GM18867 (cell line): ENCODE data around the gene LDB3.
"Not testable (repeated sequence)": the region's sequence is repeated elsewhere in the genome, so short reads cannot be mapped to it uniquely, and the experiment has no call there.

Source experiments
- ATAC-seq: cut with Tn5 transposase; IDR thresholded peaks from one replicate; pipeline ENCODE4 v1.9.1; 2021; ENCODE audit warnings: mild to moderate bottlenecking, moderate library complexity; ENCODE audit not compliant: unreplicated experiment

The LDB3 gene

GRCh38 chr10:86727470-86727869, 59.2 kb downstream of the LDB3 start:
- no peak for ATAC-seq

GRCh38 chr10:86728056-86728455, 59.7 kb downstream of the LDB3 start:
- no peak for ATAC-seq

GRCh38 chr10:86729677-86730076, 61.4 kb downstream of the LDB3 start:
- ATAC-seq: no peak

GRCh38 chr10:86730227-86730626, 61.9 kb downstream of the LDB3 start:
- ATAC-seq: no peak

- ATAC-seq: no peak
These were observed 64.5 kb downstream of the LDB3 start for GRCh38 chr10:86732771-86733170.

- no peak for ATAC-seq
These were observed 65.0 kb downstream of the LDB3 start for GRCh38 chr10:86733260-86733671.

GRCh38 chr10:86734207-86734988, 66.1 kb downstream of the LDB3 start:
- no peak for ATAC-seq

GRCh38 chr10:86735278-86735677, 67.0 kb downstream of the LDB3 start:
- not testable (repeated sequence) for ATAC-seq

- no peak for ATAC-seq
These were observed 73.9 kb downstream of the LDB3 start for GRCh38 chr10:86742230-86742629.

- no peak for ATAC-seq
These were observed 75.9 kb downstream of the LDB3 start for GRCh38 chr10:86744067-86744725.

GRCh38 chr10:86747796-86748581, 79.7 kb downstream of the LDB3 start:
- ATAC-seq: no peak

GRCh38 chr10:86749854-86750253, 81.5 kb downstream of the LDB3 start:
- ATAC-seq: no peak

- ATAC-seq: no peak
These were observed 83.2 kb downstream of the LDB3 start for GRCh38 chr10:86751477-86751876.

GRCh38 chr10:86752311-86752710, 84.0 kb downstream of the LDB3 start:
- ATAC-seq: no peak

- no peak for ATAC-seq
These were observed 84.7 kb downstream of the LDB3 start for GRCh38 chr10:86753051-86753450.

GRCh38 chr10:86753638-86754434, 85.5 kb downstream of the LDB3 start:
- ATAC-seq: no peak

GRCh38 chr10:86755454-86755739, 87.1 kb downstream of the LDB3 start:
- ATAC-seq: no peak

- ATAC-seq: peak; percentile 81
These were observed 87.6 kb downstream of the LDB3 start for GRCh38 chr10:86755740-86756510.

GRCh38 chr10:86756511-86757112, 88.3 kb downstream of the LDB3 start, which contains the start of gene BMPR1A:
Gene BMPR1A, plus strand, starts transcription at chr10:86756619. Its CDS starts 119,400 bp downstream, at chr10:86876019.
- peak; percentile 41 for ATAC-seq
